ENCODE results near the gene ZFP36L1. TPM values are rescaled to one million over a fixed set of nuclear protein-coding genes. Genes with fewer than 3 reads are reported as not detected.

The ZFP36L1 gene
- total RNA-seq, 4 donors from 2014 or later = 154 to 451 (median 280) TPM

GRCh38 chr14:68787092-68787992 lies 5.5 kb downstream of the ZFP36L1 start:
- peak overlapping the region; percentile 48 to 100 (median 92) for H3K27ac ChIP-seq
- H3K4me1 ChIP-seq = peaks cover 0 to 52% (median 13%) of the 10 kb centered on the region in 3 donors
- peak overlapping the region in 1 of 2 donors; percentile 87 for H3K4me3 ChIP-seq
- TF ChIP-seq POLR2AphosphoS5 (IDR thresholded peaks at IDR 0.05) = peak; percentile 47
- no peak for TF ChIP-seq EP300 (IDR thresholded peaks at IDR 0.05)
- TF ChIP-seq CTCF (IDR thresholded peaks at IDR 0.05) = no peak
- peak; percentile 20 to 35 for TF ChIP-seq POLR2A (IDR thresholded peaks at IDR 0.05)
- no peaks in the 10 kb centered on the region for H3K27me3 ChIP-seq
- ATAC-seq = peak; percentile 2
- no peaks in the 10 kb centered on the region for H3K9me3 ChIP-seq
- 22 to 37% methylated on average over 9 to 10 of the region's 15 CpGs for WGBS, 2 donors (ENCODE audit: low coverage in 1 of 2)
- peaks cover 0 to 51% of the 10 kb centered on the region in 2 donors for H3K36me3 ChIP-seq

GRCh38 chr14:68786491-68787091 lies 6.3 kb downstream of the ZFP36L1 start:
- 51 to 71% methylated on average over 2 to 4 of the region's 6 CpGs for WGBS, 2 donors (ENCODE audit: low coverage in 1 of 2)
- Histone ChIP-seq H3K4me1 (peaks cover 0 to 60% (median 13%) of the 10 kb centered on the region in 3 donors), H3K9me3 (no peaks in the 10 kb centered on the region), H3K4me3 (peak overlapping the region in 1 of 2 donors; percentile 87), H3K36me3 (peaks cover 0 to 49% of the 10 kb centered on the region in 2 donors), H3K27me3 (no peaks in the 10 kb centered on the region), H3K27ac (peak overlapping the region; percentile 48 to 100 (median 92))
- TF ChIP-seq POLR2AphosphoS5 (IDR thresholded peaks at IDR 0.05) (peak; percentile 62), CTCF (IDR thresholded peaks at IDR 0.05) (peak in 1 of 4 experiments; percentile 4), EP300 (IDR thresholded peaks at IDR 0.05) (no peak)
- ATAC-seq = peak; percentile 10

GRCh38 chr14:68785534-68786490 lies 7.1 kb downstream of the ZFP36L1 start:
- peak; percentile 3 for ATAC-seq
- H3K9me3 ChIP-seq = no peaks in the 10 kb centered on the region
- no peaks in the 10 kb centered on the region for H3K27me3 ChIP-seq
- 34 to 86% methylated on average over 2 to 3 of the region's 5 CpGs for whole genome bisulfite sequencing, 2 donors (ENCODE audit: low coverage in 1 of 2)
- H3K4me1 ChIP-seq = peaks cover 0 to 68% (median 20%) of the 10 kb centered on the region in 3 donors
- H3K4me3 ChIP-seq = no peak overlapping the region
- H3K27ac ChIP-seq = peak overlapping the region; percentile 16 to 100 (median 92)
- peaks cover 0 to 42% of the 10 kb centered on the region in 2 donors for H3K36me3 ChIP-seq
- TF ChIP-seq EP300 (IDR thresholded peaks at IDR 0.05) (no peak), CTCF (IDR thresholded peaks at IDR 0.05) (no peak), POLR2A (IDR thresholded peaks at IDR 0.05) (peak in 1 of 2 donors; percentile 28), POLR2AphosphoS5 (IDR thresholded peaks at IDR 0.05) (no peak)

GRCh38 chr14:68784978-68785533 lies 7.8 kb downstream of the ZFP36L1 start:
- Histone ChIP-seq H3K36me3 (peaks cover 0 to 35% of the 10 kb centered on the region in 2 donors), H3K4me1 (peaks cover 0 to 75% (median 28%) of the 10 kb centered on the region in 3 donors), H3K27me3 (no peaks in the 10 kb centered on the region), H3K4me3 (no peak overlapping the region), H3K27ac (peak overlapping the region; percentile 16 to 100 (median 92)), H3K9me3 (no peaks in the 10 kb centered on the region)
- 64 to 80% methylated on average over 3 to 5 of the region's 6 CpGs for WGBS, 2 donors (ENCODE audit: low coverage in 1 of 2)
- ATAC-seq = no peak
- no peak for TF ChIP-seq POLR2A (IDR thresholded peaks at IDR 0.05)
- TF ChIP-seq CTCF (IDR thresholded peaks at IDR 0.05) = no peak
- TF ChIP-seq POLR2AphosphoS5 (IDR thresholded peaks at IDR 0.05) = peak; percentile 5
